ENCODE data around the gene KLK15. TPM values are rescaled to one million over a fixed set of nuclear protein-coding genes. Genes with fewer than 3 reads are reported as not detected.

Gene KLK15
- total RNA-seq, 4 donors from 2014 or later, result not detected

- no peak for TF ChIP-seq CTCF (IDR thresholded peaks at IDR 0.05)
- WGBS, 2 donors, result 88 to 91% methylated on average over 8 of the region's 8 CpGs
- no peak for DNase-seq (ENCODE audit: low spot score in 2 of 2)
- intact Hi-C loops (cut with DNase I; ENCODE audit: low total_unique reads), result loop anchor here (10.0 kb wide), 1 partner anchor 118 kb away; the partner anchor contains the start of gene KLK4
- no peak overlapping the region for H3K4me3 ChIP-seq (ENCODE audit: low read depth, poor library complexity, severe bottlenecking)
These were observed 36.5 kb downstream of the KLK15 start for GRCh38 chr19:50796634-50797428.

GRCh38 chr19:50796128-50796633 is 37.2 kb downstream of the KLK15 start:
- intact Hi-C loops (cut with DNase I; ENCODE audit: low total_unique reads), result loop anchor here (10.0 kb wide), 1 partner anchor 119 kb away; the partner anchor contains the start of gene KLK4
- TF ChIP-seq CTCF (IDR thresholded peaks at IDR 0.05), result no peak
- TF ChIP-seq POLR2A (IDR thresholded peaks at IDR 0.05), result no peak
- DNase-seq (ENCODE audit: low spot score in 2 of 2), result no peak
- 81 to 88% methylated on average over 9 of the region's 9 CpGs for WGBS, 2 donors
- H3K4me3 ChIP-seq (ENCODE audit: low read depth, poor library complexity, severe bottlenecking), result no peak overlapping the region

DNA sequence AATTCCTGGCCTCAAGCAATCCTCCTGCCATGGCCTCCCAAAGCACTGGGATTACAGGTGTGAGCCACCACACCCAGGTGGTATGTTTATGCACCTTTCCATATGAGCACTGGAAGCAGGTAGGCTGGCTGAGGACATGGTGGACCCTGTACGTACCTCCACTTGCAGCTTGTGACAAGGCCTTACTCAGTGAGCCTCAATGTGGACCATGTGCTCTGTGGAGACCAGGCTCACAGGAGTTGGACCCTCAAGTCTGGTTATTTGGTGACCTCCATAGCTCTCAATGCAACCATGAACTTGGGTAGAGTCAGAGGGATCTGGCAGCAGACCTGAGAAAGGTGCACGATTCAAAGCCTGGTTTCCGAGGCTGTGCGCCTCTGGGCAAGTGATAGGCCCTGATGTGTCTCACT is 37.7 kb downstream of the KLK15 start:
- DNase-seq (ENCODE audit: low spot score in 2 of 2), result no peak
- intact Hi-C loops (cut with DNase I; ENCODE audit: low total_unique reads), result loop anchor here (10.0 kb wide), 1 partner anchor 119 kb away; the partner anchor contains the start of gene KLK4
- 42 to 76% methylated on average over 4 of the region's 4 CpGs for WGBS, 2 donors
- TF ChIP-seq CTCF (IDR thresholded peaks at IDR 0.05), result no peak
- no peak for TF ChIP-seq POLR2A (IDR thresholded peaks at IDR 0.05)
- H3K4me3 ChIP-seq (ENCODE audit: low read depth, poor library complexity, severe bottlenecking), result no peak overlapping the region

DNA sequence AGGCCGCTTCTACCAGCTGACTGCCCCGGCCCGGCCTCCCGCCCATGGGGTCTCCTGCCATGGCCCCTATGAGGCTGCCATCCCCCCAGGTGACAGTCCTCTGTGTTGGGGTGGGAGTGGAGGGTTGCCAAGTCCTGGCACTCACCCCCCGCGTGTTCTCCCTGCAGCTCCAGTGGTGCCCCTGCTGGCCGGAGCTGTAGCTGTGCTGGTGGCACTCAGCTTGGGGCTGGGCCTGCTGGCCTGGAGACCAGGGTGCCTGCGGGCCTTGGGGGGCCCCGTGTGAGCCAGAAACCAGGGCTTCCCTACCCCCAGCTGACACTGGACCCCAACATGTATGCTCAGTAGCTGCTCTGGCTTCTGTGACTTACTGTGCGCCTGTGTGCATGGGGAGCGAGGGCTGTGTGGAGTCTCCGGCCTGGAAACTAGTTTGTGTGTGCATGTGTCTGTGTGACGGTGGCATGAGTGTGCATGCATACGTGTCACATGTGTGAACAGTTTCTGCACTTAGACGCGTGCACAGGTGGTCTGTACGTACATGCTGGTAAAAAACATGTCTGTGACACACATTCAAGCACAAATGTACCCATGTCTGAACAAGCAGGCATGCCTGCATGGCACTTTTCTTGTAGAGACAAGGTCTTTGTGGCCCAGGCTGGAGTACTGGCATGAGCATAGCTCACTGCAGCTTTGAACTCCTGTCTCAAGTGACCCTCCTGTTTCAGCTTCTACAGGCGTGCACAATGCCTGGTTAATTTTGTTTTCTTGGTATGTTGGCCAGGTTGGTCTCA is 38.3 kb downstream of the KLK15 start:
- TF ChIP-seq CTCF (IDR thresholded peaks at IDR 0.05) (no peak), POLR2A (IDR thresholded peaks at IDR 0.05) (no peak)
- DNase-seq (ENCODE audit: low spot score in 2 of 2), result no peak
- intact Hi-C loops (cut with DNase I; ENCODE audit: low total_unique reads), result loop anchor here (10.0 kb wide), 1 partner anchor 120 kb away; the partner anchor contains the start of gene KLK4
- 55 to 58% methylated on average over 12 to 13 of the region's 18 CpGs for WGBS, 2 donors
- no peak overlapping the region for H3K4me3 ChIP-seq (ENCODE audit: low read depth, poor library complexity, severe bottlenecking)

GRCh38 chr19:50794074-50794875 is 39.1 kb downstream of the KLK15 start:
- intact Hi-C loops (cut with DNase I; ENCODE audit: low total_unique reads), result loop anchor here (10.0 kb wide), 1 partner anchor 121 kb away; the partner anchor contains the start of gene KLK4
- 17 to 29% methylated on average over 13 to 16 of the region's 16 CpGs for WGBS, 2 donors
- H3K4me3 ChIP-seq (ENCODE audit: low read depth, poor library complexity, severe bottlenecking), result no peak overlapping the region
- no peak for DNase-seq (ENCODE audit: low spot score in 2 of 2)
- TF ChIP-seq CTCF (IDR thresholded peaks at IDR 0.05), result no peak
- no peak for TF ChIP-seq POLR2A (IDR thresholded peaks at IDR 0.05)
